Measurements from ENCODE around the gene C3orf52.

C3orf52 gene

DNA sequence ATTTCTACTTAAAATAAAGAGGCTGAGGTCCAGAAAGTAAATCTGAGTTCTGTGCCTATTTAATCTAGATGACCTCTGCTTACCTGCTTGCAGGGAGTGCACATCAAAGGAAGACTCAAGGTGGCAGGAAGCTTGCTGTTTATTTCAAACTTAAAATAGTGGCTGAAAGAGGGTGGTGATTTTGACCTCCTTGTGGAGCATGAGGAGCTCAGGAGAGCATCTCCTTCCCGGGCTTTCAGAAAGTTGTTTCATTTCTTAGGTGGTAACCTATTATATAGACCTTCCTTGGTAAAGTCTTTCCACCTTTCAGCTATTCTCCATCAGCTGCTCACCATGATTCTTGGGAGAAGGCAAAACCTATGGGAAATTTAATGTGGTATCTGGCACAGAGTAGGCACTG, 46.4 kb downstream of the C3orf52 start:
- TF ChIP-seq, protein P1, sequence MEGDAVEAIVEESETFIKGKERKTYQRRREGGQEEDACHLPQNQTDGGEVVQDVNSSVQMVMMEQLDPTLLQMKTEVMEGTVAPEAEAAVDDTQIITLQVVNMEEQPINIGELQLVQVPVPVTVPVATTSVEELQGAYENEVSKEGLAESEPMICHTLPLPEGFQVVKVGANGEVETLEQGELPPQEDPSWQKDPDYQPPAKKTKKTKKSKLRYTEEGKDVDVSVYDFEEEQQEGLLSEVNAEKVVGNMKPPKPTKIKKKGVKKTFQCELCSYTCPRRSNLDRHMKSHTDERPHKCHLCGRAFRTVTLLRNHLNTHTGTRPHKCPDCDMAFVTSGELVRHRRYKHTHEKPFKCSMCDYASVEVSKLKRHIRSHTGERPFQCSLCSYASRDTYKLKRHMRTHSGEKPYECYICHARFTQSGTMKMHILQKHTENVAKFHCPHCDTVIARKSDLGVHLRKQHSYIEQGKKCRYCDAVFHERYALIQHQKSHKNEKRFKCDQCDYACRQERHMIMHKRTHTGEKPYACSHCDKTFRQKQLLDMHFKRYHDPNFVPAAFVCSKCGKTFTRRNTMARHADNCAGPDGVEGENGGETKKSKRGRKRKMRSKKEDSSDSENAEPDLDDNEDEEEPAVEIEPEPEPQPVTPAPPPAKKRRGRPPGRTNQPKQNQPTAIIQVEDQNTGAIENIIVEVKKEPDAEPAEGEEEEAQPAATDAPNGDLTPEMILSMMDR (IDR thresholded peaks at IDR 0.05; ENCODE audit: low read depth, low read length): no peak
- no peak overlapping the region for H3K4me3 ChIP-seq (ENCODE audit: low read depth, low read length)

DNA sequence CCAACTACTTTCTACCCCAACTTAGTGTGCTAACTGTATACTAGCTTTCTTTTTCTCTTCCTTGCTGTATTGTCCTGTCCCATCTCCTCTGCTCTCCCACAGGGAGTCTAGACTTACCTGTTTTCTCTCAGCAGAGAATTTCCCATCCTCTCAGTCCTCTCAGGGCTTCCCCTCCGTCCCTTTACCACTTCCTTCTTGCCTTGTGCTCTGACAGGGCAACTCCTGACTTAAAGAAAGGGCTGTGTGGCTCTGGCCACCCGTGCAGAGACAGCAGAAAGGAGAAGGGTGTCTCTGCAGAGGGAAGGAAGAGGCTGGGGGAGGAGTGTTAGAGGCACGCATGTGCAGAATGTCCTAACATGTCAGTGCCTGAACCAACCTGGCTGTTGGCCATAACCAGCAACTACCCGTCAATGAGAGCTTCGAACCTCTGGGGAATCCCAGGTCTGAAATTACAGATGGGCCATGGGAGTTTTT, 46.8 kb downstream of the C3orf52 start, which contains the start of gene GCSAM:
GCSAM (minus strand) TSS at position 274 of the 474 bp plus-strand sequence; CDS start at position 146, 128 bp downstream.
- no peak within 1 kb of the TSS for H3K4me3 ChIP-seq (ENCODE audit: low read depth, low read length)
- TF ChIP-seq, protein P1 (IDR thresholded peaks at IDR 0.05; ENCODE audit: low read depth, low read length): no peak

DNA sequence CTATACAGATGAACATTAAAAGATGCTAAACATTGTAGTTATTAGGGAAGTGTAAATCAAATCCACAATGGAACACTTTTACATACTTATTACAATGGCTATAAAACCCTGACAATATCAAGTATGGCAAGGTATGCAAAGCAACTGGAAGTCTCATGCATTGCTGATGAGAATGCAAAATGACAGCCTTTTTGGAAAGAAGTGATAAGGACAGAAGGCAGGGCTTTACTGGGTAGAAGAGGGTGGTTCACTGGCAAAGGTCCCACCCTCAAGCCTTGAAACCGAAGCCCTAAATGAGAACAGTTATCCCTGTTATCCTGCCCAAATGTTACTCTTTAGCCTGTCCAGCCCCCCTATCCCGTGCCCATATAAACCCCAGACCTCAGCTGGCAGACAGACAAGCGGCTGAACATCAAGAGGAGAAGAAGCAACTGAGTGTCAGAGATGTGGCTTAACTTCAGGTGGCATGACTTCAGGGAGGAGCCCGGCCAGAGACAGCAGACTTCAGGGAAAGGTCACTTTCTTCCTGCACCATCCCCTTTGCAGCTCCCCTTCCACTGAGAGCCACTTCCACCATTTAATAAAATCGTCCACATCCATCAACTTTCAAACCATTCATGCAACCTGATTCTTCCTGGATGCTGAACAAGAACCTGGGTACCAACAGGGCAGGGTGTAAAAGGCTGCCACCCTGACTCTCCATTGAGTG, 47.6 kb downstream of the C3orf52 start:
- no peak overlapping the region for H3K4me3 ChIP-seq (ENCODE audit: low read depth, low read length)
- TF ChIP-seq, protein P1 (IDR thresholded peaks at IDR 0.05; ENCODE audit: low read depth, low read length): no peak

DNA sequence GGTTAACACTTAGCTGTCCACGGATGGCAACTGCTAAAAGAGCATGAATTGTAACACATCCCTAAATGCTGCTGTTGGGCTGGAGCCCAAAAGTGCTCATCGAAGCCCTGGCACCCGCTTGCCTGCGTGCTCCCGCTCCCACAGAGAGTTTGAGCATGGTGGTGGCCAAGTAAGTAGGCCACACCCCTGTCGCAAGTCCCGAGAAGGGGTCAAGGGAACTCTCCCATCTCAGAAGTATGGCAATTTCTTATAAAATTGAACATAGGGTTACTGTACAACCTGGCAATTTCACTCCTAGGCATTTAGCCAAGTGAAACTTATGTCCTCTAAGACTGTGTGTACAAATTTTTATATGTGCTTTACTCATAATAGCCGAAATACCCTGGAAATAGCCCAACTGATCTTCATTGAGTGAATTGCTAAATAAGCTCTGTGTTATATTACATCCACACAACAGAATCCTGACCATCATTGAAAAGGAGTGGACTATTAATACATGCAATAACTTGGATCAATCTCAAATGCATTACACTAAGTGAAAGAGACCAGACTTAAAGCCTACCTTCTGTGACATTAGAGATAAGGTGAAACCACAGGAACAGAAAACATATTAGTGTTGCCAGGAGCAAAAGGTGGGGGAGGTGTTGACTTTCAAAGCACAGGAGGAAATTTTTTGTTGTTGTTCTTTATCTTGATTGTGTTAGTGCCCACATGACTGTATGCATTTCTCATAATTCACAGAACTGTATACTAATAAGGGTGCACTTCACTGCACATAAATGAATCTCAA, 48.3 kb downstream of the C3orf52 start:
- no peak overlapping the region for H3K4me3 ChIP-seq (ENCODE audit: low read depth, low read length)

DNA sequence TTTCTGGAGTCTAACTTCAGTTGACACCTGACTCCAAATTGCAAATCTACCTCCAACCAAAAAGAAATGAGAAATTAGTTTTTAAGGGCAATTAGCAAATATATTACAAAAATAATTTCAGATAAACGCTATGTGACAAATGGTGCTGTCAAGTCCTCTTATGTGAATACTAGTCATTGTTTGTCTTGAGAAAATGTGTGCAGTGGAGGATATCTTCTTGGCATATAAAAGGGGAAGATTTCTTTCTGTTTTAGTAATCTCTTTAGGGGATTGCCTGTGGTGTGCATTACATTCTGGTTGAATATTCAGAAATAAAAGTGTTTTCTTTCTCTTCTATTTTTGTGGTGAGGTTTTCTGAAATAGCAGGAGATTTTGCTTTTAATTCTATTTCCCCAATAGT, 49.9 kb downstream of the C3orf52 start:
- TF ChIP-seq, protein P1 (IDR thresholded peaks at IDR 0.05; ENCODE audit: low read depth, low read length): no peak
- no peak overlapping the region for H3K4me3 ChIP-seq (ENCODE audit: low read depth, low read length)

More for the DNA sequence above, 48.3 kb downstream of the C3orf52 start:
- TF ChIP-seq, protein P1 (IDR thresholded peaks at IDR 0.05; ENCODE audit: low read depth, low read length): no peak

DNA sequence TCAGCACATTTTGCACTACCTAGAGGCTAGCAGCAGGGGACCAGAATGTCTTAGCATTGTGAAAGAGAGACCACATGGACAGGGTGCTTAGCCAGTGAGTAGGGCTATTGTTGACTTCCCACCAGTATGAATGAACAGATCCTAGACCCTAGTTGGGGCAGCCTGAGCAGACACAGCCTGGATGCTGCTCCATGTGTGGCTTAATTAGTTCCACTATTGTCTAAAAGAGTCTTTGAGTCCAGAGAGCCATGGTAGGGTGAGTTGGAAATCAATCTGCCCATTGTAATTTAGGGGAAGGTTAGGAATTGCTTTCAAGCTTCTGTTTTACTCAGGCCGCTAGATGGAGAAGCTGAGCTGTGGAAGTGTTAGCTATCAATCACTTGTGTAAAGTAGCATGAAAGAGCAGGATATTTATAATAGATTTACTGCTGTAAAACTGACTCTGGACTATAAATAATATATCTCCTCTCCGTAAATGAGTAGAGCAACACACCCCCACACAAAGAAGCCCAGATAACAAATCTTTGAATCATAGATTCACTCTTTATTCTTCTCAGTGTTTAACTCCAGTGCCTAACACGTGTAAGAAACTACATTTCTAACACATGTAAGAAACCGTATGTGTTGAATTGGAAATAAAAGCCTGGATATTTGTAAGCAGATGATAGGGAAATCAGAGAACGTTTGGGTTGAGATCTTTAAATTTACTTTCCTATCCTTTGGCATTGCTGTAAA, 50.9 kb downstream of the C3orf52 start:
- no peak overlapping the region for H3K4me3 ChIP-seq (ENCODE audit: low read depth, low read length)
- TF ChIP-seq, protein P1 (IDR thresholded peaks at IDR 0.05; ENCODE audit: low read depth, low read length): peak; percentile 23
